22Rv1 (cell line): ENCODE data around the gene HTR1D.

Source experiments
- ZFX ChIP-seq: fragments of 450-650 bp; IDR thresholded peaks from 2 replicates; pipeline ENCODE4 v1.6.1; 2017; ENCODE audit warnings: antibody characterized with exemption, borderline replicate concordance
- TF ChIP-seq, protein P1 (sequence below): fragments of 450-650 bp; IDR thresholded peaks from 2 replicates; pipeline ENCODE4 v1.5.1; 2017; ENCODE audit warnings: mild to moderate bottlenecking

DNA sequence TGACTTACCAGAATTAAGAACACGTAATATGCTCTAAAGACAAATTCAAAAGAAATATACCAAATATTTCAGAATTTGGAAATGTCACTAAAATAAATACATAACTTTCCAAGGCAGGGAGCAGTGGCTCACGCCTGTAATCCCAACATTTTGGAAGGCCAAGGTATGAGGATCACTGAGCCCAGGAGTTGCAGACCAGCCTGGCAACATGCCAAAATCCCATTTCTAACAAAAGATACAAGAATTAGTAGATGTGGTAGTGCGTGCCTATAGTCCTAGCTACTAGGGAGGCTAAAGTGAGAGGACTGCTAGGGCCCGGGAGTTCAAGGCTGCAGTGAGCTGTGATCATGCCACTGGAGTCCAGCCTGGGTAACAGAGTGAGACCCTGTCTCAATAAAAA is 60.4 kb downstream of the HTR1D start:
- TF ChIP-seq, protein P1, sequence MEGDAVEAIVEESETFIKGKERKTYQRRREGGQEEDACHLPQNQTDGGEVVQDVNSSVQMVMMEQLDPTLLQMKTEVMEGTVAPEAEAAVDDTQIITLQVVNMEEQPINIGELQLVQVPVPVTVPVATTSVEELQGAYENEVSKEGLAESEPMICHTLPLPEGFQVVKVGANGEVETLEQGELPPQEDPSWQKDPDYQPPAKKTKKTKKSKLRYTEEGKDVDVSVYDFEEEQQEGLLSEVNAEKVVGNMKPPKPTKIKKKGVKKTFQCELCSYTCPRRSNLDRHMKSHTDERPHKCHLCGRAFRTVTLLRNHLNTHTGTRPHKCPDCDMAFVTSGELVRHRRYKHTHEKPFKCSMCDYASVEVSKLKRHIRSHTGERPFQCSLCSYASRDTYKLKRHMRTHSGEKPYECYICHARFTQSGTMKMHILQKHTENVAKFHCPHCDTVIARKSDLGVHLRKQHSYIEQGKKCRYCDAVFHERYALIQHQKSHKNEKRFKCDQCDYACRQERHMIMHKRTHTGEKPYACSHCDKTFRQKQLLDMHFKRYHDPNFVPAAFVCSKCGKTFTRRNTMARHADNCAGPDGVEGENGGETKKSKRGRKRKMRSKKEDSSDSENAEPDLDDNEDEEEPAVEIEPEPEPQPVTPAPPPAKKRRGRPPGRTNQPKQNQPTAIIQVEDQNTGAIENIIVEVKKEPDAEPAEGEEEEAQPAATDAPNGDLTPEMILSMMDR = no peak
- no peak for TF ChIP-seq ZFX
